Stimulated activated CD4-positive, alpha-beta T cell treated with anti-CD3 and anti-CD28 coated beads, TNF-alpha, amount 100 ng/mL, for 24 hours (primary cell): Measurements from ENCODE around the gene TTF1.

Experiments used
- DNase-seq, 3 experiments: peaks; one replicate each; pipeline ENCODE4 v3.0.0-alpha.2; 2020; ENCODE audit warnings: low read depth in 3 of 3

The TTF1 gene

GRCh38 chr9:132406554-132407122 is at the start of gene TTF1:
Gene TTF1 (minus strand): TSS chr9:132406840. CDS start chr9:132402821, 4,019 bp downstream.
- DNase-seq, result peak; percentile 86 to 91 (median 89)

GRCh38 chr9:132456241-132456640 is 49.6 kb upstream of the TTF1 start:
- no peak for DNase-seq

- DNase-seq, result peak in 1 of 3 experiments; percentile 6
These were observed 44.6 kb upstream of the TTF1 start for GRCh38 chr9:132451276-132451675.

GRCh38 chr9:132447902-132448301 is 41.3 kb upstream of the TTF1 start:
- DNase-seq, result no peak

GRCh38 chr9:132447346-132447745 is 40.7 kb upstream of the TTF1 start:
- no peak for DNase-seq

GRCh38 chr9:132446887-132447286 is 40.2 kb upstream of the TTF1 start:
- no peak for DNase-seq

GRCh38 chr9:132443951-132444607 is 37.4 kb upstream of the TTF1 start:
- no peak for DNase-seq

- no peak for DNase-seq
These were observed 34.8 kb upstream of the TTF1 start for GRCh38 chr9:132441404-132441803.

- DNase-seq, result no peak
These were observed 34.1 kb upstream of the TTF1 start for GRCh38 chr9:132440735-132441134.

GRCh38 chr9:132439153-132439552 is 32.5 kb upstream of the TTF1 start:
- no peak for DNase-seq

GRCh38 chr9:132434881-132435280 is 28.2 kb upstream of the TTF1 start:
- no peak for DNase-seq

GRCh38 chr9:132430998-132431397 is 24.4 kb upstream of the TTF1 start:
- no peak for DNase-seq

- DNase-seq, result no peak
These were observed 20.2 kb upstream of the TTF1 start for GRCh38 chr9:132426639-132427414.

GRCh38 chr9:132425675-132426062 is 19.0 kb upstream of the TTF1 start:
- DNase-seq, result no peak

- no peak for DNase-seq
These were observed 18.4 kb upstream of the TTF1 start for GRCh38 chr9:132424857-132425674.

- no peak for DNase-seq
These were observed 16.9 kb upstream of the TTF1 start for GRCh38 chr9:132423503-132423902.

- DNase-seq, result no peak
These were observed 15.9 kb upstream of the TTF1 start for GRCh38 chr9:132422574-132422973.

GRCh38 chr9:132418726-132419363 is 12.2 kb upstream of the TTF1 start:
- no peak for DNase-seq

- DNase-seq, result no peak
These were observed 8.5 kb upstream of the TTF1 start for GRCh38 chr9:132415181-132415580.

- no peak for DNase-seq
These were observed 8.1 kb upstream of the TTF1 start for GRCh38 chr9:132414731-132415130.

GRCh38 chr9:132413926-132414325 is 7.3 kb upstream of the TTF1 start:
- DNase-seq, result no peak

GRCh38 chr9:132412089-132412488 is 5.4 kb upstream of the TTF1 start:
- no peak for DNase-seq
